Measurements from ENCODE around the gene UBE2R2.

UBE2R2 gene

DNA sequence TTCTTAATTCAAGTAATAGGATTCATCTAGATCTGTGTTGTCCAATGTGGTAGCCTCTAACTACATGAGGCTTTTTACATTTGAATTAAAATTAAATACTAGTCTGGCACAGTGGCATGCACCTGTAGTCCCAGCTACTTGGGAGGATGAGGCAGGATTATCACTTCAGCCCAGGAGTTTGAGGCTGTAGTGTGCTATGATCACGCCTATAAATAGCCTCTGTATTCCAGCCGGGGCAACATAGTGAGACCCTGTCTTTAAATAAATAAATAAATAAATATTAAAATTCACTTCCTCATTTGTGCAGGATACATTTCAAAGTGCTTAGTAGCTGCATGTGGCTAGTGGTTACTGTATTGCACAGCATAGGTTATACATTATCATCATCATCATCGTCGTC is 91.8 kb downstream of the UBE2R2 start:
- H3K79me2 ChIP-seq (ENCODE audit: insufficient read depth, low read length) = peaks cover 65% of the 10 kb centered on the region

DNA sequence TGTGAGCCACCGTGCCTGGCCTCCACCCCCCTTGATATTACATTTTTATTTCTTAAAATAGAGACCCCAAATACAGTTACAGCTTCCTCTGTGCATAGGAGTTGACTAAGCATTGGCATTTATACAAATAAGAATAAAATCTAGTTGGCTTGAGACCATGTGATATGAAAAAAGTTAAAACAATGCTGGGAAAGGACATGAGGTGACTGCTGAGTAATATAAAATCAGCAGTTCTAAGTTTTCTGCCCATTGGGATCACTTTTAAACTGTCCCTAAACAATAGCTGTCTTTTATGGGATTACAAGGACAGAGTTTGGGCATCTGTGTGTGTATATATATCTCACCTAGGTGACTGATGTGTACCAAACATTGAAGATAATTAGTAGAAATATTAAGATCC is 96.6 kb downstream of the UBE2R2 start:
- no peak overlapping the region for H3K4me2 ChIP-seq (ENCODE audit: low read depth, low read length, poor library complexity, severe bottlenecking)
- H3K36me3 ChIP-seq (ENCODE audit: insufficient read depth, low read length) = peaks cover 87% of the 10 kb centered on the region
- H3F3A ChIP-seq (ENCODE audit: low read depth) = no peaks in the 10 kb centered on the region
- H3K4me1 ChIP-seq (ENCODE audit: insufficient read depth, low read length, poor library complexity, severe bottlenecking) = no peaks in the 10 kb centered on the region
- peaks cover 14% of the 10 kb centered on the region for H4K20me1 ChIP-seq (ENCODE audit: insufficient read depth, low read length, poor library complexity, severe bottlenecking)
- no peaks in the 10 kb centered on the region for H3K9me2 ChIP-seq (replicated peaks; ENCODE audit: low read depth, low read length)
- H3K4me3 ChIP-seq (ENCODE audit: low read length, poor library complexity, severe bottlenecking) = no peak overlapping the region
- TF ChIP-seq, protein P1, sequence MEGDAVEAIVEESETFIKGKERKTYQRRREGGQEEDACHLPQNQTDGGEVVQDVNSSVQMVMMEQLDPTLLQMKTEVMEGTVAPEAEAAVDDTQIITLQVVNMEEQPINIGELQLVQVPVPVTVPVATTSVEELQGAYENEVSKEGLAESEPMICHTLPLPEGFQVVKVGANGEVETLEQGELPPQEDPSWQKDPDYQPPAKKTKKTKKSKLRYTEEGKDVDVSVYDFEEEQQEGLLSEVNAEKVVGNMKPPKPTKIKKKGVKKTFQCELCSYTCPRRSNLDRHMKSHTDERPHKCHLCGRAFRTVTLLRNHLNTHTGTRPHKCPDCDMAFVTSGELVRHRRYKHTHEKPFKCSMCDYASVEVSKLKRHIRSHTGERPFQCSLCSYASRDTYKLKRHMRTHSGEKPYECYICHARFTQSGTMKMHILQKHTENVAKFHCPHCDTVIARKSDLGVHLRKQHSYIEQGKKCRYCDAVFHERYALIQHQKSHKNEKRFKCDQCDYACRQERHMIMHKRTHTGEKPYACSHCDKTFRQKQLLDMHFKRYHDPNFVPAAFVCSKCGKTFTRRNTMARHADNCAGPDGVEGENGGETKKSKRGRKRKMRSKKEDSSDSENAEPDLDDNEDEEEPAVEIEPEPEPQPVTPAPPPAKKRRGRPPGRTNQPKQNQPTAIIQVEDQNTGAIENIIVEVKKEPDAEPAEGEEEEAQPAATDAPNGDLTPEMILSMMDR (conservative IDR thresholded peaks at IDR 0.05; ENCODE audit: low read length) = no peak
- no peak for TF ChIP-seq EZH2phosphoT487 (IDR thresholded peaks at IDR 0.05; ENCODE audit: borderline replicate concordance)
- no peaks in the 10 kb centered on the region for H3K9me3 ChIP-seq (ENCODE audit: insufficient read depth, low read depth, low read length)
- peaks cover 20% of the 10 kb centered on the region for H3K79me2 ChIP-seq (ENCODE audit: insufficient read depth, low read length)
- H3K9ac ChIP-seq (ENCODE audit: low read depth, low read length, poor library complexity, severe bottlenecking) = no peak overlapping the region
- H3K27me3 ChIP-seq (ENCODE audit: insufficient read depth, low read length, poor library complexity, severe bottlenecking) = no peaks in the 10 kb centered on the region
- H2AFZ ChIP-seq (ENCODE audit: low read length) = no peak overlapping the region

More for the DNA sequence above, 91.8 kb downstream of the UBE2R2 start:
- no peak overlapping the region for H3K9ac ChIP-seq (ENCODE audit: low read depth, low read length, poor library complexity, severe bottlenecking)
- no peak overlapping the region for H3K4me3 ChIP-seq (ENCODE audit: low read length, poor library complexity, severe bottlenecking)
- H3K4me1 ChIP-seq (ENCODE audit: insufficient read depth, low read length, poor library complexity, severe bottlenecking) = no peaks in the 10 kb centered on the region
- peaks cover 32% of the 10 kb centered on the region for H4K20me1 ChIP-seq (ENCODE audit: insufficient read depth, low read length, poor library complexity, severe bottlenecking)
- H3K27me3 ChIP-seq (ENCODE audit: insufficient read depth, low read length, poor library complexity, severe bottlenecking) = no peaks in the 10 kb centered on the region
- H3F3A ChIP-seq (ENCODE audit: low read depth) = no peaks in the 10 kb centered on the region
- no peak overlapping the region for H2AFZ ChIP-seq (ENCODE audit: low read length)
- H3K36me3 ChIP-seq (ENCODE audit: insufficient read depth, low read length) = peaks cover 72% of the 10 kb centered on the region
- H3K9me2 ChIP-seq (replicated peaks; ENCODE audit: low read depth, low read length) = no peaks in the 10 kb centered on the region
- no peak for TF ChIP-seq EZH2phosphoT487 (IDR thresholded peaks at IDR 0.05; ENCODE audit: borderline replicate concordance)
- TF ChIP-seq, protein P1 (conservative IDR thresholded peaks at IDR 0.05; ENCODE audit: low read length) = no peak
- no peak overlapping the region for H3K4me2 ChIP-seq (ENCODE audit: low read depth, low read length, poor library complexity, severe bottlenecking)
- no peaks in the 10 kb centered on the region for H3K9me3 ChIP-seq (ENCODE audit: insufficient read depth, low read depth, low read length)

DNA sequence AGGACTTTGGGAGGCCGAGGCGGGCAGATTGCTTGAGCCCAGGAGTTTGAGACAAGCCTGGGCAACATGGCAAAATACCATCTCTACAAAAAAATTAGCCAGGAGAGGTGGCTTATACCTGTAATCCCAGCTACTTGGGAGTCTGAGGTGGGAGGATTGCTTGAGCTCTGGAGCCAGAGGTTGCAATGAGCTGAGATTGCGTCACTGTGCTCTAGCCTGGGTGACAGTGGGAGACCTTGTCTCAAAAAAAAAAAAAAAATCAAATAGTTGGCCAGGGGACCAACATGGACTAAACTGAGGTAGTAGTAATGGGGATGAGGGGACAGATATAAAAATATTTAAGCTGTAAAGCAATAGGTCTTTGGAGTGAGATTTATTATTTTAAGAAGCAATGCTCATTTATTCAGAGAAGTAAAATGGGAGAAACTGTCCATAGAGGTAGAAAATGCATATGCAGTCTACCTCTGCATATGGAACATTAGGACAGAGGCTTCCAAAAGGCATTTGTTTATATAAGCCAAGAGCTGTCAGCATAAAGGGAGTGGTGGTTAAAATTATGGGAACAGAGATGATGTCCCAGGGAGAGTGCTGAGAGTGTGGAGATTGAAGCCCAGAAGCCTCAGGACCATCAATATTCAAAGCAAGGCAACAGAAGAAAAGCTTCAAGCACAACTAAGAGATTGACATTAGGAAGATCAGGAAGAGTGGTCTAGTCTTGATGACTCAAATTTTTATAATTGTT is 98.1 kb downstream of the UBE2R2 start:
- H3K27me3 ChIP-seq (ENCODE audit: insufficient read depth, low read length, poor library complexity, severe bottlenecking) = no peaks in the 10 kb centered on the region
- peaks cover 3% of the 10 kb centered on the region; the same call in 1 of the 2 replicates for H3F3A ChIP-seq (ENCODE audit: low read depth)
- TF ChIP-seq, protein P1 (conservative IDR thresholded peaks at IDR 0.05; ENCODE audit: low read length) = no peak
- TF ChIP-seq EZH2phosphoT487 (IDR thresholded peaks at IDR 0.05; ENCODE audit: borderline replicate concordance) = no peak
- no peak overlapping the region for H3K4me2 ChIP-seq (ENCODE audit: low read depth, low read length, poor library complexity, severe bottlenecking)
- peaks cover 90% of the 10 kb centered on the region for H3K36me3 ChIP-seq (ENCODE audit: insufficient read depth, low read length)
- H3K9me3 ChIP-seq (ENCODE audit: insufficient read depth, low read depth, low read length) = no peaks in the 10 kb centered on the region
- H3K9ac ChIP-seq (ENCODE audit: low read depth, low read length, poor library complexity, severe bottlenecking) = no peak overlapping the region
- no peak overlapping the region for H2AFZ ChIP-seq (ENCODE audit: low read length)
- no peaks in the 10 kb centered on the region for H3K4me1 ChIP-seq (ENCODE audit: insufficient read depth, low read length, poor library complexity, severe bottlenecking)
- no peak overlapping the region for H3K4me3 ChIP-seq (ENCODE audit: low read length, poor library complexity, severe bottlenecking)
- peaks cover 6% of the 10 kb centered on the region; the same call in 1 of the 2 replicates for H3K79me2 ChIP-seq (ENCODE audit: insufficient read depth, low read length)
- no peaks in the 10 kb centered on the region for H3K9me2 ChIP-seq (replicated peaks; ENCODE audit: low read depth, low read length)
- H4K20me1 ChIP-seq (ENCODE audit: insufficient read depth, low read length, poor library complexity, severe bottlenecking) = peaks cover 14% of the 10 kb centered on the region

All from Loucy (cell line).